Measurements from ENCODE around the gene ERBB2.

ERBB2 gene

GRCh38 chr17:39659279-39660010, 40.4 kb upstream of the ERBB2 start:
- Histone ChIP-seq H4K20me1 (ENCODE audit: insufficient read depth, low read length) (no peaks in the 10 kb centered on the region), H3K9me2 (replicated peaks; ENCODE audit: insufficient read depth, low read length) (no peaks in the 10 kb centered on the region), H3K27ac (ENCODE audit: low read length) (no peak overlapping the region), H2AFZ (ENCODE audit: low read length) (no peak overlapping the region), H3K27me3 (replicated peaks; ENCODE audit: insufficient read depth, low read length) (no peaks in the 10 kb centered on the region), H3K36me3 (replicated peaks; ENCODE audit: insufficient read depth, low read length) (no peaks in the 10 kb centered on the region), H3K4me1 (ENCODE audit: low read length) (no peaks in the 10 kb centered on the region), H3K4me2 (ENCODE audit: low read depth, low read length) (no peak overlapping the region), H3F3A (ENCODE audit: insufficient read depth, low read length) (no peaks in the 10 kb centered on the region), H3K4me3 (ENCODE audit: low read length) (no peak overlapping the region), H3K79me2 (ENCODE audit: low read length) (0 out of 2 replicates have a peak, but pooled peaks cover 7% of the 10 kb centered on the region), H3K9me3 (replicated peaks; ENCODE audit: insufficient read depth, low read length) (no peaks in the 10 kb centered on the region), H3K9ac (ENCODE audit: low read length) (no peak overlapping the region)
- TF ChIP-seq EZH2 (optimal IDR thresholded peaks at IDR 0.05; ENCODE audit: low read depth, low read length), result no peak
- DNase-seq, result no peak

- no peak for DNase-seq
- H3F3A ChIP-seq (ENCODE audit: insufficient read depth, low read length), result no peaks in the 10 kb centered on the region
- H3K4me3 ChIP-seq (ENCODE audit: low read length), result no peak overlapping the region
- no peaks in the 10 kb centered on the region for H3K4me1 ChIP-seq (ENCODE audit: low read length)
- H3K79me2 ChIP-seq (ENCODE audit: low read length), result 0 out of 2 replicates have a peak, but pooled peaks cover 3% of the 10 kb centered on the region
- H3K9me3 ChIP-seq (replicated peaks; ENCODE audit: insufficient read depth, low read length), result no peaks in the 10 kb centered on the region
- H3K9ac ChIP-seq (ENCODE audit: low read length), result no peak overlapping the region
- H4K20me1 ChIP-seq (ENCODE audit: insufficient read depth, low read length), result no peaks in the 10 kb centered on the region
- H3K9me2 ChIP-seq (replicated peaks; ENCODE audit: insufficient read depth, low read length), result no peaks in the 10 kb centered on the region
- no peaks in the 10 kb centered on the region for H3K27me3 ChIP-seq (replicated peaks; ENCODE audit: insufficient read depth, low read length)
- no peak overlapping the region for H3K4me2 ChIP-seq (ENCODE audit: low read depth, low read length)
- H2AFZ ChIP-seq (ENCODE audit: low read length), result no peak overlapping the region
- TF ChIP-seq EZH2phosphoT487 (IDR thresholded peaks at IDR 0.05; ENCODE audit: low read length), result no peak
- no peak for TF ChIP-seq CTCF (IDR thresholded peaks at IDR 0.05; ENCODE audit: low read length)
- TF ChIP-seq EZH2 (optimal IDR thresholded peaks at IDR 0.05; ENCODE audit: low read depth, low read length), result no peak
- H3K27ac ChIP-seq (ENCODE audit: low read length), result no peak overlapping the region
- H3K36me3 ChIP-seq (replicated peaks; ENCODE audit: insufficient read depth, low read length), result no peaks in the 10 kb centered on the region
Measured at GRCh38 chr17:39660011-39660360, 39.9 kb upstream of the ERBB2 start.

- Histone ChIP-seq H3K9me3 (replicated peaks; ENCODE audit: insufficient read depth, low read length) (no peaks in the 10 kb centered on the region), H3K4me1 (ENCODE audit: low read length) (no peaks in the 10 kb centered on the region), H3F3A (ENCODE audit: insufficient read depth, low read length) (no peaks in the 10 kb centered on the region), H3K27ac (ENCODE audit: low read length) (no peak overlapping the region), H3K36me3 (replicated peaks; ENCODE audit: insufficient read depth, low read length) (no peaks in the 10 kb centered on the region), H3K9me2 (replicated peaks; ENCODE audit: insufficient read depth, low read length) (no peaks in the 10 kb centered on the region), H3K9ac (ENCODE audit: low read length) (no peak overlapping the region), H3K4me2 (ENCODE audit: low read depth, low read length) (no peak overlapping the region), H4K20me1 (ENCODE audit: insufficient read depth, low read length) (no peaks in the 10 kb centered on the region), H2AFZ (ENCODE audit: low read length) (no peak overlapping the region), H3K4me3 (ENCODE audit: low read length) (no peak overlapping the region), H3K27me3 (replicated peaks; ENCODE audit: insufficient read depth, low read length) (no peaks in the 10 kb centered on the region), H3K79me2 (ENCODE audit: low read length) (no peaks in the 10 kb centered on the region)
- DNase-seq, result no peak
- TF ChIP-seq CTCF (IDR thresholded peaks at IDR 0.05; ENCODE audit: low read length) (no peak), EZH2phosphoT487 (IDR thresholded peaks at IDR 0.05; ENCODE audit: low read length) (no peak), EZH2 (optimal IDR thresholded peaks at IDR 0.05; ENCODE audit: low read depth, low read length) (no peak)
Measured at GRCh38 chr17:39660397-39661385, 39.2 kb upstream of the ERBB2 start.
